Measurements from ENCODE around the gene DHDH. TPM values are rescaled to one million over a fixed set of nuclear protein-coding genes. Genes with fewer than 3 reads are reported as not detected.
A peak's percentile ranks its signal among the peaks of the same experiment; 100 is the strongest.
"Not testable (repeated sequence)": the region's sequence is repeated elsewhere in the genome, so short reads cannot be mapped to it uniquely, and the experiment has no call there.

The DHDH gene
- 0.15 TPM in 1 of 2 replicates, not detected in the other for total RNA-seq (2014; rRNA removed; shearing (Covaris generic))

- peak; percentile 80 for DNase-seq (ENCODE audit: low read depth)
Observed at GRCh38 chr19:48933382-48933932, at the start of gene DHDH. DHDH (plus strand) TSS chr19:48933699; CDS start chr19:48933722, 23 bp downstream.

- DNase-seq (ENCODE audit: low read depth): no peak
Observed at GRCh38 chr19:48883726-48884125, 49.8 kb upstream of the DHDH start.

- no peak for DNase-seq (ENCODE audit: low read depth)
Observed at GRCh38 chr19:48887861-48888612, 45.5 kb upstream of the DHDH start.

- DNase-seq (ENCODE audit: low read depth): not testable (repeated sequence)
Observed at GRCh38 chr19:48889496-48889895, 44.0 kb upstream of the DHDH start.

- no peak for DNase-seq (ENCODE audit: low read depth)
Observed at GRCh38 chr19:48890551-48890950, 42.9 kb upstream of the DHDH start.

- no peak for DNase-seq (ENCODE audit: low read depth)
Observed at GRCh38 chr19:48895226-48895625, 38.3 kb upstream of the DHDH start.

GRCh38 chr19:48896191-48896720 is 37.2 kb upstream of the DHDH start:
- DNase-seq (ENCODE audit: low read depth): no peak

- no peak for DNase-seq (ENCODE audit: low read depth)
Observed at GRCh38 chr19:48897181-48897580, 36.3 kb upstream of the DHDH start.

GRCh38 chr19:48899386-48899749 is 34.1 kb upstream of the DHDH start:
- not testable (repeated sequence) for DNase-seq (ENCODE audit: low read depth)

- peak; percentile 99 for DNase-seq (ENCODE audit: low read depth)
Observed at GRCh38 chr19:48899781-48900476, 33.6 kb upstream of the DHDH start, which contains the start of gene NUCB1. NUCB1 (plus strand) TSS chr19:48900312; CDS start chr19:48900797, 485 bp downstream.

GRCh38 chr19:48900477-48901406 is 32.8 kb upstream of the DHDH start:
- DNase-seq (ENCODE audit: low read depth): peak; percentile 46

- not testable (repeated sequence) for DNase-seq (ENCODE audit: low read depth)
Observed at GRCh38 chr19:48902291-48902690, 31.2 kb upstream of the DHDH start.

GRCh38 chr19:48903788-48904187 is 29.7 kb upstream of the DHDH start:
- DNase-seq (ENCODE audit: low read depth): not testable (repeated sequence)

- no peak for DNase-seq (ENCODE audit: low read depth)
Observed at GRCh38 chr19:48905664-48906063, 27.8 kb upstream of the DHDH start.

GRCh38 chr19:48906324-48906723 is 27.2 kb upstream of the DHDH start:
- DNase-seq (ENCODE audit: low read depth): no peak

- DNase-seq (ENCODE audit: low read depth): no peak
Observed at GRCh38 chr19:48907671-48908070, 25.8 kb upstream of the DHDH start.

- DNase-seq (ENCODE audit: low read depth): not testable (repeated sequence)
Observed at GRCh38 chr19:48909424-48910077, 23.9 kb upstream of the DHDH start.

GRCh38 chr19:48910803-48911202 is 22.7 kb upstream of the DHDH start:
- no peak for DNase-seq (ENCODE audit: low read depth)

GRCh38 chr19:48913114-48913889 is 20.2 kb upstream of the DHDH start:
- peak; percentile 50 for DNase-seq (ENCODE audit: low read depth)

- DNase-seq (ENCODE audit: low read depth): no peak
Observed at GRCh38 chr19:48914181-48914580, 19.3 kb upstream of the DHDH start.
